Activated CD8-positive, alpha-beta T cell treated with anti-CD3 and anti-CD28 coated beads for 36 hours (primary cell): ENCODE measurements around the gene TENT4A. TPM values are rescaled to one million over a fixed set of nuclear protein-coding genes. Genes with fewer than 3 reads are reported as not detected.

ENCODE experiments used
- ATAC-seq: fragments of 200-7000 bp; cut with Tn5 transposase; one replicate; pipeline ENCODE4 v1.10.0; 2021; ENCODE audit warnings: mild to moderate bottlenecking, moderate library complexity
- CTCF ChIA-PET: fragments of 350-600 bp; sonication (Branson Sonifier 250); formaldehyde crosslinking; loops from one replicate; lab custom pipeline; 2021; ENCODE audit warnings: antibody characterized with exemption; lab: Charles Lee
- POLR2A ChIA-PET: fragments of 350-600 bp; sonication (Branson Sonifier 250); formaldehyde crosslinking; loops from one replicate; lab custom pipeline; 2021; ENCODE audit warnings: antibody characterized with exemption; lab: Charles Lee
- DNase-seq: peaks from one replicate; pipeline ENCODE4 v3.0.0-alpha.2; 2020
- H3K27ac Mint-ChIP-seq: one replicate; pipeline ENCODE4 v1.8.0; 2021; ENCODE audit warnings: mild to moderate bottlenecking, mixed read lengths
- H3K27me3 Mint-ChIP-seq: one replicate; pipeline ENCODE4 v1.8.0; 2021; ENCODE audit warnings: mixed read lengths
- H3K36me3 Mint-ChIP-seq: one replicate; pipeline ENCODE4 v1.8.0; 2021; ENCODE audit warnings: low read depth, mixed read lengths
- H3K4me1 Mint-ChIP-seq: one replicate; pipeline ENCODE4 v1.8.0; 2021; ENCODE audit warnings: low read depth, mixed read lengths
- H3K4me3 Mint-ChIP-seq: one replicate; pipeline ENCODE4 v1.8.0; 2021; ENCODE audit warnings: mild to moderate bottlenecking, moderate library complexity, mixed read lengths
- H3K9me3 Mint-ChIP-seq: one replicate; pipeline ENCODE4 v1.8.0; 2021; ENCODE audit warnings: mixed read lengths
- intact Hi-C: fragments of 100-400 bp; cut with micrococcal nuclease; formaldehyde crosslinking; loops from one replicate; pipeline ENCODE4 v1.10.0; 2022
- total RNA-seq, 2 experiments: library from RNA; stranded (reverse); gene quantifications; one replicate each; pipeline ENCODE4 v1.2.3, GENCODE V29; 2021
- TF ChIP-seq, protein P1 (sequence below): fragments of 200-600 bp; IDR thresholded peaks from one replicate; pipeline ENCODE4 v1.8.0; 2022; ENCODE audit warnings: antibody characterized with exemption, mild to moderate bottlenecking

Gene TENT4A
- total RNA-seq, 2 experiments from 2014 or later: 50.6 to 51.9 TPM

DNA sequence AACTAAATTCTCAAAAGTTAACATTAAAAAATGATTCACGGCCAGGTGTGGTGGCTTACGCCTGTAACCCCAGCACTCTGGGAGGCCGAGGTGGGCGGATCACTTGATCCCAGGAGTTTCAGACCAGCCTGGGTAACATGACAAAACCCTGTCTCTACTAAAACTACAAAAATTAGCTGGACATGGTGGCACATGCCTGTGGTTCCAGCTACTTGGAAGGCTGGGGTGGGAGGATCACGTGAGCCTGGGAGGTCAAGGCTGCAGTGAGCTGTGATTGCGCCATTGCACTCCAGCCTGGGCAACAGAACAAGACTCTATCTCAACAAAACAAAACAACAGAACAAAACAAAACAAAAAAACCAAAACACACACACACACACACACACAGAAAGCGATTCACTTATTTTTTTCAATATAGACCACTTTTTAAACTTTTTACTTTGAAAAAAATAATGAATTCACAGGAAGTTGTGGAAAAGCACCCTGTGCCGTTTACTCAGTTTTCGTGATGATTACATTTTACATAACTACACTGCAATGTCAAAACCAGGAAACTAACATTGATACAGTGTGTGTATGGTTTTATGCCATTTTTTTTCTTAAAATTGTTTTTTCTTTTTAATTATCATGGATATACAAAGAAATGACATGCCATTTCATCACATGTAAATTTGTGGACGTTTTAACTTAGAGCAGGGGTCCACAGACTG is 73.7 kb downstream of the TENT4A start:
- ATAC-seq (no peak), DNase-seq (no peak)
- peaks cover 4% of the 10 kb centered on the region for H3K27me3 Mint-ChIP-seq
- ChIA-PET CTCF (no interaction called here), POLR2A (no interaction called here)
- H3K27ac Mint-ChIP-seq: no peak overlapping the region
- intact Hi-C loops: no loop called here
- H3K9me3 Mint-ChIP-seq: no peaks in the 10 kb centered on the region
- no peak overlapping the region for H3K4me3 Mint-ChIP-seq
- no peaks in the 10 kb centered on the region for H3K36me3 Mint-ChIP-seq
- peaks cover 8% of the 10 kb centered on the region for H3K4me1 Mint-ChIP-seq
- TF ChIP-seq, protein P1, sequence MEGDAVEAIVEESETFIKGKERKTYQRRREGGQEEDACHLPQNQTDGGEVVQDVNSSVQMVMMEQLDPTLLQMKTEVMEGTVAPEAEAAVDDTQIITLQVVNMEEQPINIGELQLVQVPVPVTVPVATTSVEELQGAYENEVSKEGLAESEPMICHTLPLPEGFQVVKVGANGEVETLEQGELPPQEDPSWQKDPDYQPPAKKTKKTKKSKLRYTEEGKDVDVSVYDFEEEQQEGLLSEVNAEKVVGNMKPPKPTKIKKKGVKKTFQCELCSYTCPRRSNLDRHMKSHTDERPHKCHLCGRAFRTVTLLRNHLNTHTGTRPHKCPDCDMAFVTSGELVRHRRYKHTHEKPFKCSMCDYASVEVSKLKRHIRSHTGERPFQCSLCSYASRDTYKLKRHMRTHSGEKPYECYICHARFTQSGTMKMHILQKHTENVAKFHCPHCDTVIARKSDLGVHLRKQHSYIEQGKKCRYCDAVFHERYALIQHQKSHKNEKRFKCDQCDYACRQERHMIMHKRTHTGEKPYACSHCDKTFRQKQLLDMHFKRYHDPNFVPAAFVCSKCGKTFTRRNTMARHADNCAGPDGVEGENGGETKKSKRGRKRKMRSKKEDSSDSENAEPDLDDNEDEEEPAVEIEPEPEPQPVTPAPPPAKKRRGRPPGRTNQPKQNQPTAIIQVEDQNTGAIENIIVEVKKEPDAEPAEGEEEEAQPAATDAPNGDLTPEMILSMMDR: no peak

DNA sequence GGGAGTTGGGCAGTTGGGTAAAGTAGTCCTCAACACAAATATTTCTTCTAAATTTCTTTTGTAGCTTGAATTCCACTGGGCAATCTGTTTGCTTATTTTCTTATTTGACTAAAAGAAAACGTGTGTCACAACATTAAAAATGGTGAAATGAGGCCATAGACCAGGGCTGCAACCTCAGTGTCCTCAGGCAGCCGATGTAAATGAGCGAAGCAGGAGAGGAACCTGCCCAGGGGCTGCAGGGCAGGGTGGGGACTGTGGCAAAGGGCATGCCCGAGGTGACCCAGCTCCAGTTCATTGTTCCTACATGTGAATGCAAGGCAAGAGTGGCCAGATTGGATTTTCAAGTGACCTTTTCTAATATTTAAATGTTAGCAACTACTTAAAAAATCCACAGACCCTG is 74.7 kb downstream of the TENT4A start:
- peaks cover 4% of the 10 kb centered on the region for H3K27me3 Mint-ChIP-seq
- H3K4me3 Mint-ChIP-seq: no peak overlapping the region
- ATAC-seq (no peak), DNase-seq (no peak)
- POLR2A ChIA-PET: no interaction called here
- H3K9me3 Mint-ChIP-seq: no peaks in the 10 kb centered on the region
- H3K4me1 Mint-ChIP-seq: peaks cover 8% of the 10 kb centered on the region
- intact Hi-C loops: no loop called here
- no peak overlapping the region for H3K27ac Mint-ChIP-seq
- no peaks in the 10 kb centered on the region for H3K36me3 Mint-ChIP-seq
- CTCF ChIA-PET: no interaction called here
- TF ChIP-seq, protein P1: no peak

- H3K9me3 Mint-ChIP-seq: no peaks in the 10 kb centered on the region
- H3K27ac Mint-ChIP-seq: no peak overlapping the region
- ATAC-seq: no peak
- no peak for DNase-seq
- CTCF ChIA-PET: no interaction called here
- H3K36me3 Mint-ChIP-seq: no peaks in the 10 kb centered on the region
- TF ChIP-seq, protein P1: no peak
- POLR2A ChIA-PET: no interaction called here
- intact Hi-C loops: no loop called here
- peaks cover 4% of the 10 kb centered on the region for H3K27me3 Mint-ChIP-seq
- peaks cover 13% of the 10 kb centered on the region for H3K4me1 Mint-ChIP-seq
- H3K4me3 Mint-ChIP-seq: no peak overlapping the region
Observed at GRCh38 chr5:6788439-6788838, 75.2 kb downstream of the TENT4A start.

DNA sequence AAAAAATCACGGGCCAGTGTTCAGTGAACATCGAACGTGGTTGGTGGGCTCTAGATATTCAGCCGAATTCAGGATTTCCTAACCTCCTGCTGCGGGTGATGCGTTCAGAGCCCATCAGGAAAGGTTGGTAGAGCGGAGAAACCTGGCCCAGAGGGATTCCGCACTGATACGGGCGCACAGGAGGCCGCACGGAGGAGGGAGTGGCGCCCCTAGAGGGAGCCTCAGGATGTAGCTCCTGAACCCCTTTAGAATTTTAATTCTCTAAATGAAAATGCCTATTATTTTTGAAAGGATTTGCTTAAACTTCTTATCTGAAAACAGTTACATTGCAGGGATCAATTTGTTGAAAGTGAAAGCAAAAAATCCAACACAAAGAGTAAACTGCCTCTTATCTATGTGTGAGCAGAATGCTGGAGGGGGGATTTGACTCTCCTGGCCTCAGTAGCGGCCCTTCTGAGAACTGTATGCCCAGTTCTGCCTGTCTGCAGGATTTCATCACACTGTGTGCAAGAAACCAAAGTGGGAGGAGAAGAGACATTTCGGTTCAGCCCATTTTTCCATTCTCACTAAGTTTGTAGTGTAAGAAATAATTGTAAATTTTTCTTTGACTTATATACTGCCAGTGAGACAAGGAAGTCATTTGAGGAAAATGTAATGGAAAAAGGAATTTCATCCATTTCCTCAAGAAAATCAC is 75.9 kb downstream of the TENT4A start:
- Mint-ChIP-seq H3K4me3 (no peak overlapping the region), H3K36me3 (no peaks in the 10 kb centered on the region), H3K27ac (no peak overlapping the region), H3K9me3 (no peaks in the 10 kb centered on the region), H3K4me1 (peaks cover 14% of the 10 kb centered on the region), H3K27me3 (peaks cover 3% of the 10 kb centered on the region)
- intact Hi-C loops: no loop called here
- CTCF ChIA-PET: interaction anchor here (1.4 kb wide), 1 partner anchor 8 kb away, joined by 3 read pairs; no protein-coding TSS in a partner anchor
- TF ChIP-seq, protein P1: no peak
- DNase-seq (no peak), ATAC-seq (no peak)
- POLR2A ChIA-PET: no interaction called here

DNA sequence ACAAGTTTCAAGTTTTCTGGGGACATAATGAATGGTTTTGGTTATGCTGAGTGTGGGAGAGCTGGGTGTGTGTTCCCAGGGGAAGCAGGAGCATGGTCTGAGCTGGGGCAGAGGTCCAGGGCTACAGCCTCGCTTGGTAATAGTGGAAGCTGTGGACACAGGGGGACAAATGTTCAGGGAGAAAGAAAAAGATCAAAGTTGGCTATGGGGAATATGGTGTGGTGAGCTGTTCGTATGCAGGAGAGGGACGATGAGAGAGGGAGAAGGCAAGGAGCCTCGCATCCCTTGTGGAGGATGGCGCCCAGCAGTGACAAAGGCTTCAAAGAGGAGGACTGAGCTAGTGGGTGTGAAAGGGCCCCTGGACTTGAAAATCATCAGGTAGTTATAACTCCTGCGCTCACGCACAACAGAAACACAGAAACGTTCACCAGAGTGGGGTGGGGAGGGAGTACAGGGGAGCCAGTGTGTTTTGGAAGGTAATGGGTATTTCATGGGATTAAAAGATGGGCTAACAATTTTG is 77.2 kb downstream of the TENT4A start:
- Mint-ChIP-seq H3K4me1 (peaks cover 12% of the 10 kb centered on the region), H3K27me3 (no peaks in the 10 kb centered on the region), H3K4me3 (no peak overlapping the region), H3K9me3 (no peaks in the 10 kb centered on the region), H3K27ac (no peak overlapping the region), H3K36me3 (no peaks in the 10 kb centered on the region)
- DNase-seq (no peak), ATAC-seq (no peak)
- intact Hi-C loops: no loop called here
- TF ChIP-seq, protein P1: no peak
- POLR2A ChIA-PET: no interaction called here
- CTCF ChIA-PET: interaction anchor here (1.4 to 1.5 kb wide), 2 partner anchors 9 to 11 kb away, joined by 3 to 6 read pairs; no protein-coding TSS in a partner anchor
